Measurements from ENCODE around the gene XPNPEP1. TPM values are rescaled to one million over a fixed set of nuclear protein-coding genes. Genes with fewer than 3 reads are reported as not detected.

The XPNPEP1 gene
- total RNA-seq, 2 donors from 2014 or later, result 39.2 to 50.2 TPM

GRCh38 chr10:109959259-109960145 lies 36.2 kb upstream of the XPNPEP1 start:
- Histone ChIP-seq H3K4me3 (ENCODE audit: low read length) (no peak overlapping the region), H3K9me3 (ENCODE audit: control insufficient read depth, low read length) (no peaks in the 10 kb centered on the region), H3K9ac (ENCODE audit: extremely low read depth, low read length, poor library complexity, severe bottlenecking) (no peak overlapping the region), H3K27ac (ENCODE audit: low read depth, low read length) (no peak overlapping the region), H3K4me1 (ENCODE audit: control insufficient read depth, insufficient read depth, low read length) (peaks cover 8% of the 10 kb centered on the region), H3K27me3 (ENCODE audit: control insufficient read depth, insufficient read depth, low read length, poor library complexity, severe bottlenecking) (no peaks in the 10 kb centered on the region), H3K36me3 (ENCODE audit: control insufficient read depth, insufficient read depth, low read length) (no peaks in the 10 kb centered on the region)
- no peaks in the 10 kb centered on the region for H3K27me3 Mint-ChIP-seq (ENCODE audit: insufficient read depth)
- no peak for DNase-seq
- no peak overlapping the region for H3K27ac Mint-ChIP-seq
- H3K4me3 Mint-ChIP-seq, result no peak overlapping the region
- H3K9me3 Mint-ChIP-seq, result no peaks in the 10 kb centered on the region
- no peaks in the 10 kb centered on the region for H3K36me3 Mint-ChIP-seq (ENCODE audit: low read depth)
- WGBS, 2 experiments (ENCODE audit: insufficient coverage in 1 of 2, insufficient read length in 1 of 2), result 93 to 96% methylated on average over 7 of the region's 8 CpGs
- TF ChIP-seq CTCF (conservative IDR thresholded peaks at IDR 0.05), result no peak
- peaks cover 25% of the 10 kb centered on the region for H3K4me1 Mint-ChIP-seq

DNA sequence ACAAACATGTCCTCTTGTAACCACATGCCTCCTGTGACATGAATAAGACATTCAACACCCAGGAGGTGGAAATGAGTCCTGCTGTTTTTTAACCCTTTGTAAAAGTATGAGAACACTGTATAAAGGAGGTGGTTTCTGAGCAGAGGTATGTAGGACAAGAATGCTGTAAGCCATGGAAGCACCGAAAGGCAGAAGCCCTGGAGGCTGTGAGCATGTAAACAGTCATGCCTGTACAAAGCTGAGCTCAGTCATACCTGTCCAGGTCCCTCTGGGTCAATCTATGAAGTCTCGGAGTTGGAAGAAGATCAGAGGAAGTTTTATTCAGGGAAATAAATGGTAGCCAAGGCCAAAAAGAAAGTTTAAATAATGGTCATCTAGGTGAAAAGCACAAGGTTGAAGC lies 34.7 kb upstream of the XPNPEP1 start:
- H3K36me3 ChIP-seq (ENCODE audit: control insufficient read depth, insufficient read depth, low read length), result no peaks in the 10 kb centered on the region
- H3K9me3 ChIP-seq (ENCODE audit: control insufficient read depth, low read length), result no peaks in the 10 kb centered on the region
- H3K4me3 Mint-ChIP-seq, result no peak overlapping the region
- H3K4me1 ChIP-seq (ENCODE audit: control insufficient read depth, insufficient read depth, low read length), result peaks cover 8% of the 10 kb centered on the region
- no peak overlapping the region for H3K9ac ChIP-seq (ENCODE audit: extremely low read depth, low read length, poor library complexity, severe bottlenecking)
- 86 to 97% methylated on average over 2 of the region's 2 CpGs for WGBS, 2 experiments (ENCODE audit: insufficient coverage in 1 of 2, insufficient read length in 1 of 2)
- no peaks in the 10 kb centered on the region for H3K27me3 ChIP-seq (ENCODE audit: control insufficient read depth, insufficient read depth, low read length, poor library complexity, severe bottlenecking)
- no peaks in the 10 kb centered on the region for H3K27me3 Mint-ChIP-seq (ENCODE audit: insufficient read depth)
- no peak for TF ChIP-seq CTCF (conservative IDR thresholded peaks at IDR 0.05)
- H3K4me1 Mint-ChIP-seq, result peaks cover 19% of the 10 kb centered on the region
- DNase-seq, result no peak
- H3K9me3 Mint-ChIP-seq, result no peaks in the 10 kb centered on the region
- no peak overlapping the region for H3K27ac Mint-ChIP-seq
- no peaks in the 10 kb centered on the region for H3K36me3 Mint-ChIP-seq (ENCODE audit: low read depth)
- H3K27ac ChIP-seq (ENCODE audit: low read depth, low read length), result no peak overlapping the region
- no peak overlapping the region for H3K4me3 ChIP-seq (ENCODE audit: low read length)

GRCh38 chr10:109957092-109957797 lies 33.9 kb upstream of the XPNPEP1 start:
- peaks cover 4% of the 10 kb centered on the region for H3K4me1 ChIP-seq (ENCODE audit: control insufficient read depth, insufficient read depth, low read length)
- H3K9me3 Mint-ChIP-seq, result no peaks in the 10 kb centered on the region
- no peak for TF ChIP-seq CTCF (conservative IDR thresholded peaks at IDR 0.05)
- no peaks in the 10 kb centered on the region for H3K36me3 ChIP-seq (ENCODE audit: control insufficient read depth, insufficient read depth, low read length)
- H3K27ac ChIP-seq (ENCODE audit: low read depth, low read length), result no peak overlapping the region
- DNase-seq, result no peak
- no peak overlapping the region for H3K9ac ChIP-seq (ENCODE audit: extremely low read depth, low read length, poor library complexity, severe bottlenecking)
- H3K36me3 Mint-ChIP-seq (ENCODE audit: low read depth), result no peaks in the 10 kb centered on the region
- 94 to 95% methylated on average over 8 to 9 of the region's 9 CpGs for whole genome bisulfite sequencing, 2 experiments (ENCODE audit: insufficient coverage in 1 of 2, insufficient read length in 1 of 2)
- no peak overlapping the region for H3K27ac Mint-ChIP-seq
- peaks cover 13% of the 10 kb centered on the region for H3K4me1 Mint-ChIP-seq
- no peaks in the 10 kb centered on the region for H3K27me3 ChIP-seq (ENCODE audit: control insufficient read depth, insufficient read depth, low read length, poor library complexity, severe bottlenecking)
- no peaks in the 10 kb centered on the region for H3K27me3 Mint-ChIP-seq (ENCODE audit: insufficient read depth)
- H3K4me3 Mint-ChIP-seq, result no peak overlapping the region
- H3K9me3 ChIP-seq (ENCODE audit: control insufficient read depth, low read length), result no peaks in the 10 kb centered on the region
- no peak overlapping the region for H3K4me3 ChIP-seq (ENCODE audit: low read length)

All from endodermal cell (in vitro differentiated cells).